ENCODE data around the gene HS6ST1.

HS6ST1 gene

GRCh38 chr2:128318776-128319464 lies at the start of gene HS6ST1:
Gene HS6ST1, minus strand, starts transcription at chr2:128318868. Its CDS starts 305 bp downstream, at chr2:128318563.
- peak; percentile 87 for DNase-seq

GRCh38 chr2:128367601-128368359 lies 49.1 kb upstream of the HS6ST1 start:
- no peak for DNase-seq

GRCh38 chr2:128366713-128367511 lies 48.2 kb upstream of the HS6ST1 start:
- DNase-seq, result no peak

- DNase-seq, result no peak
These were observed 46.7 kb upstream of the HS6ST1 start for GRCh38 chr2:128365217-128365905.

- no peak for DNase-seq
These were observed 45.8 kb upstream of the HS6ST1 start for GRCh38 chr2:128364441-128364911.

- DNase-seq, result no peak
These were observed 45.3 kb upstream of the HS6ST1 start for GRCh38 chr2:128363934-128364361.

- no peak for DNase-seq
These were observed 44.2 kb upstream of the HS6ST1 start for GRCh38 chr2:128362889-128363228.

- no peak for DNase-seq
These were observed 43.7 kb upstream of the HS6ST1 start for GRCh38 chr2:128362176-128362888.

GRCh38 chr2:128361376-128362131 lies 42.9 kb upstream of the HS6ST1 start:
- no peak for DNase-seq

GRCh38 chr2:128360711-128361110 lies 42.0 kb upstream of the HS6ST1 start:
- DNase-seq, result no peak

- no peak for DNase-seq
These were observed 41.2 kb upstream of the HS6ST1 start for GRCh38 chr2:128359841-128360240.

- DNase-seq, result no peak
These were observed 40.5 kb upstream of the HS6ST1 start for GRCh38 chr2:128358941-128359731.

GRCh38 chr2:128357506-128358370 lies 39.1 kb upstream of the HS6ST1 start:
- no peak for DNase-seq

GRCh38 chr2:128356127-128356526 lies 37.5 kb upstream of the HS6ST1 start:
- no peak for DNase-seq

- no peak for DNase-seq
These were observed 36.2 kb upstream of the HS6ST1 start for GRCh38 chr2:128354726-128355470.

GRCh38 chr2:128354161-128354560 lies 35.5 kb upstream of the HS6ST1 start:
- DNase-seq, result no peak

GRCh38 chr2:128350736-128351135 lies 32.1 kb upstream of the HS6ST1 start:
- no peak for DNase-seq

GRCh38 chr2:128348701-128349100 lies 30.0 kb upstream of the HS6ST1 start:
- DNase-seq, result no peak
